ENCODE results near the gene RERE. TPM values are rescaled to one million over a fixed set of nuclear protein-coding genes. Genes with fewer than 3 reads are reported as not detected.

The RERE gene
- total RNA-seq, 2 experiments from 2014 or later, result 73.1 to 211 TPM

DNA sequence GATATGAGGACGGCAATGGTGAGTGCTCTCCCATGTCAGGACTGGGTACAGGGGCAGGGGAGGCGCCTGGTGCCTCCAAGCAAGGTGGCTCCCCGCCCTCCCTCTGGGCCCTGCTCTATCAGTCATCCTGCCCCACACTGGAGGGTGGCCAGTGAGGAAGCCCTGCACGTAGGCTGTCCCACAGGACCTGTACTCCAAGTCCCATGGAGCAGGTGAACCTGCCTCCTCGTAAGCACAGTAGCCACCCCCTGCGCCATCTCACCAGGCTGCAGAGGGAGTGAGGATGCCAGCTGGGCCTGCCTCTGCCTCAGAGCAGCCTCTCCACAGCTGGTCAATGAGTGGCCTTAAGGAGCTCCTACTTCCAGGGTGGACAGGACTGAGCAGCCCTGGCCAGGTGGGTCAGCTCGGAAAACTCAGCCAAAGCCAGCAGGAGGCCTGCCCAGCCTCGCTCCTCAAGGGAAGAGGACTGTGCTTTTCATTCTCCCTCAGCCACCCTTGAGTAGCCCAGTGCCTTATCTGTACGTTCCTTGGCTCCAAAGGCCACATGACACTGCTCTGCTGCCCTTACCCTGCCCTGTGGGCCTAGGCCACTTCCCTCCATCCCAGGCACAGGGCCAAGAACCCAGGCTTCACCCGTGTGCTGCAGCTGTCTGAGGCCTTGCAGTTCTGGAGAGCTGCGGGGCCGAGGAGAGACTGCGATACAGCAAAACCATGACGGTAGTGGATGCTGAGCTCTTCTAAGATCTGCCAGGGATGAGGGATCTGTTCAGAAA is 459.9 kb downstream of the RERE start:
- Histone ChIP-seq H3K4me1 (ENCODE audit: insufficient read depth, low read length, poor library complexity, severe bottlenecking) (no peaks in the 10 kb centered on the region), H3K9me2 (ENCODE audit: insufficient read depth, low read length) (no peaks in the 10 kb centered on the region), H3K4me2 (ENCODE audit: low read length) (no peak overlapping the region), H3K4me3 (ENCODE audit: low read depth, low read length, poor library complexity, severe bottlenecking) (no peak overlapping the region), H3K27ac (ENCODE audit: low read depth, low read length, poor library complexity, severe bottlenecking) (no peak overlapping the region), H3K79me2 (ENCODE audit: insufficient read depth, low read depth, low read length) (no peaks in the 10 kb centered on the region), H3K9me3 (ENCODE audit: low read length) (no peaks in the 10 kb centered on the region), H2AFZ (ENCODE audit: low read length) (no peak overlapping the region), H3K36me3 (ENCODE audit: insufficient read depth, low read length) (peaks cover 98% of the 10 kb centered on the region), H4K20me1 (ENCODE audit: insufficient read depth, low read length) (no peaks in the 10 kb centered on the region; the same call in 1 of the 2 replicates)
- ChIA-PET POLR2A (interaction anchor here (0.6 kb wide), 1 partner anchor 296 kb away, joined by 3 read pairs; no protein-coding TSS in a partner anchor), CTCF (ENCODE audit: unreplicated experiment) (interaction anchor here (0.6 kb wide), 1 partner anchor 9 kb away, joined by 3 read pairs; no protein-coding TSS in a partner anchor)
- intact Hi-C loops (cut with micrococcal nuclease; ENCODE audit: unreplicated experiment), result loop anchor here (10.0 kb wide), 1 partner anchor 367 kb away; no protein-coding TSS in a partner anchor
- TF ChIP-seq, protein P1, sequence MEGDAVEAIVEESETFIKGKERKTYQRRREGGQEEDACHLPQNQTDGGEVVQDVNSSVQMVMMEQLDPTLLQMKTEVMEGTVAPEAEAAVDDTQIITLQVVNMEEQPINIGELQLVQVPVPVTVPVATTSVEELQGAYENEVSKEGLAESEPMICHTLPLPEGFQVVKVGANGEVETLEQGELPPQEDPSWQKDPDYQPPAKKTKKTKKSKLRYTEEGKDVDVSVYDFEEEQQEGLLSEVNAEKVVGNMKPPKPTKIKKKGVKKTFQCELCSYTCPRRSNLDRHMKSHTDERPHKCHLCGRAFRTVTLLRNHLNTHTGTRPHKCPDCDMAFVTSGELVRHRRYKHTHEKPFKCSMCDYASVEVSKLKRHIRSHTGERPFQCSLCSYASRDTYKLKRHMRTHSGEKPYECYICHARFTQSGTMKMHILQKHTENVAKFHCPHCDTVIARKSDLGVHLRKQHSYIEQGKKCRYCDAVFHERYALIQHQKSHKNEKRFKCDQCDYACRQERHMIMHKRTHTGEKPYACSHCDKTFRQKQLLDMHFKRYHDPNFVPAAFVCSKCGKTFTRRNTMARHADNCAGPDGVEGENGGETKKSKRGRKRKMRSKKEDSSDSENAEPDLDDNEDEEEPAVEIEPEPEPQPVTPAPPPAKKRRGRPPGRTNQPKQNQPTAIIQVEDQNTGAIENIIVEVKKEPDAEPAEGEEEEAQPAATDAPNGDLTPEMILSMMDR (conservative IDR thresholded peaks at IDR 0.05; ENCODE audit: low read length), result no peak
- no peak for TF ChIP-seq EZH2phosphoT487 (IDR thresholded peaks at IDR 0.05; ENCODE audit: borderline replicate concordance, low read depth, low read length)
- no TSS peak for BruUV-seq (replicated peaks)
- DNase-seq (ENCODE audit: low spot score), result no peak

DNA sequence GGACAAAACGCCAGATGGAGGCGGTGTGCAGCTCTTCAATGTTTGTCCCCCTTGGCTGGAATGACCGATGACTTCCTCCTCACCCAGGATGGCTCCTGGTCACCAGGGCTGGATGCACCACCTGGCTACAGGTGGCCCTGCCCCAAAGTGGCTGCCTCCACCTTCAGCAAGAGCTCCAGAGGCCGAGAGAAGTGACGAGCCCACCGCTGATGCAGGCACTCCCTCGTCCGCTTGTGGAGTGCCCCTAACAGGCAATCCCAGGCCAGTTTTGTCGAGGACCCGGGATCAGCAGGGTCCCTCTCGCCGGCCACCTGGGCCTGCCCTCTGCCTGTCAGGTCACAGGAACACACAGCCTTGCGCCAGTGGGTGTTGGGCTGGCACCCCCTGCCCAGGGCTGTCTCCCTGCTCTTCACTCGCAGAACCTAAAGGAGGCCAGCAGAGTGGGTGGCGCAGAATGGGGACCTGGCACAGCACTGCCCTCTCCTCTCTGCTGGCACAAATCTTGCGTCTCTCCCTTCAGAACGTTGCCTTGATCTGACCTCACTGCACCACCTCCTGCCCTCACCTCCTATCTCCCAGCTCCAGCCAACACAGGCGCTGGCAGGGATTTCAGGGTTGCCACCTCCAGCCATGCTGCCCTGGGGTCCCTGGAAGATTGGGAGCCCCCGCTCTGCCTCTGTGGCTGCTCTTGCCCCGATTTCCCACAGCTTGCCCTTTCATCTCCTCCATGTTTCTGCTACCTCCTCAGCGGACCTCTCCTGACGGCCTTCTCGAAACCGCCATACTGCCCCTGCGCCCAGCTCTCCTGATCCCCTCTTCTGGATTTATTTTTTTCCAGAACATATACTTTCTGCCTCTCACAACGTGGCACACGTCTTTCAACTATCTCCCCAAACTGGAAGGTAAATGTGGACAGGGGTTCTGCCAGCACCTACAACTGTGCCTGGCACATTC is 460.9 kb downstream of the RERE start:
- H3K27ac ChIP-seq (ENCODE audit: low read depth, low read length, poor library complexity, severe bottlenecking), result no peak overlapping the region
- H3K9me3 ChIP-seq (ENCODE audit: low read length), result no peaks in the 10 kb centered on the region
- no peak overlapping the region for H3K4me3 ChIP-seq (ENCODE audit: low read depth, low read length, poor library complexity, severe bottlenecking)
- H3K4me1 ChIP-seq (ENCODE audit: insufficient read depth, low read length, poor library complexity, severe bottlenecking), result no peaks in the 10 kb centered on the region
- H2AFZ ChIP-seq (ENCODE audit: low read length), result no peak overlapping the region
- peaks cover 94% of the 10 kb centered on the region for H3K36me3 ChIP-seq (ENCODE audit: insufficient read depth, low read length)
- ChIA-PET CTCF (ENCODE audit: unreplicated experiment) (interaction anchor here (0.6 kb wide), 2 partner anchors 10 to 14 kb away, joined by 3 read pairs; no protein-coding TSS in a partner anchor), POLR2A (interaction anchor here (0.6 kb wide), 1 partner anchor 297 kb away, joined by 3 read pairs; no protein-coding TSS in a partner anchor)
- no peaks in the 10 kb centered on the region; the same call in 1 of the 2 replicates for H4K20me1 ChIP-seq (ENCODE audit: insufficient read depth, low read length)
- TF ChIP-seq EZH2phosphoT487 (IDR thresholded peaks at IDR 0.05; ENCODE audit: borderline replicate concordance, low read depth, low read length), result no peak
- TF ChIP-seq, protein P1 (conservative IDR thresholded peaks at IDR 0.05; ENCODE audit: low read length), result no peak
- no peaks in the 10 kb centered on the region for H3K9me2 ChIP-seq (ENCODE audit: insufficient read depth, low read length)
- no peak for DNase-seq (ENCODE audit: low spot score)
- no peaks in the 10 kb centered on the region for H3K79me2 ChIP-seq (ENCODE audit: insufficient read depth, low read depth, low read length)
- BruUV-seq (replicated peaks), result no TSS peak
- H3K4me2 ChIP-seq (ENCODE audit: low read length), result no peak overlapping the region
- intact Hi-C loops (cut with micrococcal nuclease; ENCODE audit: unreplicated experiment), result loop anchor here (10.0 kb wide), 1 partner anchor 368 kb away; no protein-coding TSS in a partner anchor

All from OCI-LY7 (cell line).